K562 (cell line): Measurements from ENCODE around the gene HOXB1. TPM values are rescaled to one million over a fixed set of nuclear protein-coding genes. Genes with fewer than 3 reads are reported as not detected.

Source experiments
- E2F6 ChIP-seq, 2 experiments: IDR thresholded peaks; 2 replicates each; pipeline ENCODE4 v1.6.1; 2011; ENCODE audit warnings: borderline replicate concordance in 1 of 2, control low read depth in 1 of 2, low read depth in 1 of 2, low read length in 1 of 2, mild to moderate bottlenecking in 1 of 2, mixed read lengths in 1 of 2, moderate library complexity in 1 of 2; ENCODE audit not compliant: insufficient read depth in 1 of 2, insufficient read length in 1 of 2, poor library complexity in 1 of 2, severe bottlenecking in 1 of 2; ENCODE audit errors: extremely low read depth in 1 of 2
- FOSL1 ChIP-seq: fragments of 200-800 bp; sonication (Bioruptor generic); conservative IDR thresholded peaks from 2 replicates; pipeline ENCODE4 v1.6.1; 2016; ENCODE audit warnings: missing genetic modification characterization, missing compliant biosample characterization
- JUND ChIP-seq, 2 experiments: IDR thresholded peaks; 2 replicates in 1 of 2; 3 replicates in 1 of 2; pipeline ENCODE4 v1.6.1; 2011; ENCODE audit warnings: borderline replicate concordance in 2 of 2, low read depth in 2 of 2, low read length in 2 of 2, improper control_type of control experiment in 1 of 2, missing biosample characterization in 1 of 2, missing genetic modification characterization in 1 of 2, missing genetic modification reagents in 1 of 2
- MAZ ChIP-seq, 2 experiments: fragments of 450-650 bp in 1 of 2; sonication (generic) in 1 of 2; formaldehyde crosslinking; IDR thresholded peaks in 1 of 2; conservative IDR thresholded peaks in 1 of 2; 2 replicates each; pipeline versions ENCODE4 v1.4.0 to v1.5.0; 2020; ENCODE audit warnings: mild to moderate bottlenecking in 1 of 2, missing genetic modification reagents in 1 of 2
- MED1 ChIP-seq: sonication (generic); formaldehyde crosslinking; IDR thresholded peaks from 2 replicates; pipeline ENCODE4 v1.8.1; 2023; ENCODE audit warnings: missing genetic modification reagents, borderline replicate concordance
- PATZ1 ChIP-seq: fragments of 250-450 bp; sonication (Bioruptor Pico); IDR thresholded peaks from 2 replicates; pipeline ENCODE4 v1.5.0; 2020; ENCODE audit warnings: mild to moderate bottlenecking, borderline replicate concordance
- POLR2G ChIP-seq: fragments of 200-400 bp; formaldehyde crosslinking; IDR thresholded peaks from 2 replicates; pipeline ENCODE4 v1.6.1; 2017; ENCODE audit warnings: low read depth, mild to moderate bottlenecking, antibody characterized with exemption, low read length, moderate library complexity
- ZBTB1 ChIP-seq: sonication (generic); formaldehyde crosslinking; IDR thresholded peaks from 2 replicates; pipeline ENCODE4 v1.8.1; 2023; ENCODE audit warnings: missing genetic modification reagents, low read depth, mild to moderate bottlenecking, borderline replicate concordance
- ZNF57 ChIP-seq: fragments of 450-650 bp; formaldehyde crosslinking; IDR thresholded peaks from 2 replicates; pipeline ENCODE4 v1.4.0; 2020; ENCODE audit warnings: mild to moderate bottlenecking, moderate library complexity
- ZNF764 ChIP-seq: fragments of 250-450 bp; sonication (Bioruptor Pico); IDR thresholded peaks from 2 replicates; pipeline ENCODE4 v1.4.0; 2020; ENCODE audit warnings: low read depth, mild to moderate bottlenecking, moderate library complexity
- ZSCAN29 ChIP-seq: fragments of 450-650 bp; IDR thresholded peaks from 2 replicates; pipeline ENCODE4 v1.6.1; 2017
- polyA plus RNA-seq, 8 experiments: library from polyadenylated mRNA; depleted of rRNA in 4 of 8; stranded (reverse) in 5 of 8; unstranded in 3 of 8; fragments of >200 nt; fragmentation: Nextera tagmentation in 2 of 8; fragmentation: Illumina TruSeq in 1 of 8; extraction: Ambion mirVana in 2 of 8; extraction: Trizol in 1 of 8; gene quantifications; 2 replicates each; pipeline versions ENCODE4 v1.2.1 to v1.2.3, GENCODE V29; 2011 to 2014; ENCODE audit warnings: inconsistent platforms in 1 of 8, missing spikeins in 1 of 8
- total RNA-seq, 7 experiments: library from RNA; depleted of rRNA in 6 of 7; stranded (reverse); fragments of >200 nt in 6 of 7; fragmentation: Illumina TruSeq in 2 of 7; extraction: Trizol in 2 of 7; gene quantifications; 2 replicates each; pipeline versions ENCODE4 v1.2.1 to v1.2.3, GENCODE V29; 2011 to 2021; ENCODE audit warnings: low replicate concordance in 1 of 7
- TF ChIP-seq, protein P1 (sequence below), 2 experiments: fragments of 450-650 bp; IDR thresholded peaks; 2 replicates each; pipeline ENCODE4 v1.6.1; 2016
- TF ChIP-seq, protein P2 (sequence below), 2 experiments: IDR thresholded peaks in 1 of 2; conservative IDR thresholded peaks in 1 of 2; 2 replicates each; pipeline ENCODE4 v1.6.1; 2016; ENCODE audit warnings: low read depth in 2 of 2, mild to moderate bottlenecking in 1 of 2, missing compliant biosample characterization in 1 of 2, missing genetic modification characterization in 1 of 2, moderate library complexity in 1 of 2
- TF ChIP-seq, protein P3 (sequence below): fragments of 250-450 bp; sonication (Bioruptor Pico); IDR thresholded peaks from 2 replicates; pipeline ENCODE4 v1.5.0; 2021; ENCODE audit warnings: mild to moderate bottlenecking, borderline replicate concordance

HOXB1 gene
- total and polyA plus RNA-seq, 9 of the 15 experiments (the other 6 are each of a cell fraction or from before 2014, with no cell fraction given): 0.04 TPM; not detected in 8

DNA sequence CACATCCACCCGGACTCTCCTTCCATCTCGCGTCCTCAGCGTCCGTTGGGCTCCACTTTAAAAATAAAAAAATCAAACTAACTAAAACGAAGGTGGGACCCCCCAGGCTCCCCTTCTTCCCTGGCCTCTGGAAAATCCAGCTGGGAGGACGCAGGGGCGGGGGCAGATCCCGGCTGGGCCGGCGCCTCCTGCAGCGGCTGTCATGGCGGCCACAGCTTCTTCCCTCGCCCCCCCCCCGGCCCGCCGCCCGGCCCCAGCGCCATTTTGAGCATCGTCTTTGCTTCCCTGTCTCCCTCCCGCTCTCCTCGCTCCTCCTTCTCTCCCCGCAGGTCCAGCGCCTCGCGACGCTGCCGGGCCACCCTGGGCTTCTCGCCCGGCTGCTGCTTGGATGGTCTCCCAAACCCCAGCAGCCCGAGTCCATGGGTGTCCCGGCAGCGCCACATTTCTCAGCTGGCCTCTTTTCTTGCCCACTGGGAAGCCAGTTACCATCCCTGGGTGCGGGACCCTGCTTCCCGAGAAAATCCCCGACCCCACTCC, 10.8 kb upstream of the HOXB1 start (continued):
- TF ChIP-seq, protein P1, sequence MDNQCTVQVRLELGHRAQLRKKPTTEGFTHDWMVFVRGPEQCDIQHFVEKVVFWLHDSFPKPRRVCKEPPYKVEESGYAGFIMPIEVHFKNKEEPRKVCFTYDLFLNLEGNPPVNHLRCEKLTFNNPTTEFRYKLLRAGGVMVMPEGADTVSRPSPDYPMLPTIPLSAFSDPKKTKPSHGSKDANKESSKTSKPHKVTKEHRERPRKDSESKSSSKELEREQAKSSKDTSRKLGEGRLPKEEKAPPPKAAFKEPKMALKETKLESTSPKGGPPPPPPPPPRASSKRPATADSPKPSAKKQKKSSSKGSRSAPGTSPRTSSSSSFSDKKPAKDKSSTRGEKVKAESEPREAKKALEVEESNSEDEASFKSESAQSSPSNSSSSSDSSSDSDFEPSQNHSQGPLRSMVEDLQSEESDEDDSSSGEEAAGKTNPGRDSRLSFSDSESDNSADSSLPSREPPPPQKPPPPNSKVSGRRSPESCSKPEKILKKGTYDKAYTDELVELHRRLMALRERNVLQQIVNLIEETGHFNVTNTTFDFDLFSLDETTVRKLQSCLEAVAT (IDR thresholded peaks at IDR 0.05): peak; percentile 18 to 82; a peak in 3 of 4 replicates
- TF ChIP-seq ZNF57 (CRISPR knock-in tag) (0 out of 2 replicates have a peak, but pooled peaks have one; percentile 45), POLR2G (peak; percentile 85), ZSCAN29 (no peak), FOSL1 (tag) (peak; percentile 24; the same call in 1 of the 2 replicates), MAZ (CRISPR knock-in tag; conservative IDR thresholded peaks at IDR 0.05 in 1 of 2, IDR thresholded peaks at IDR 0.05 in 1 of 2) (peak; percentile 62 to 68), MED1 (no peak), ZNF764 (CRISPR knock-in tag) (no peak), PATZ1 (CRISPR knock-in tag) (0 out of 2 replicates have a peak, but pooled peaks have one; percentile 13), E2F6 (IDR thresholded peaks at IDR 0.05; ENCODE audit: borderline replicate concordance in 1 of 2, extremely low read depth in 1 of 2, insufficient read depth in 1 of 2, insufficient read length in 1 of 2, low read depth in 1 of 2, low read length in 1 of 2, poor library complexity in 1 of 2, severe bottlenecking in 1 of 2) (peak in 1 of 2 experiments; percentile 44), ZBTB1 (CRISPR knock-in tag) (no peak), JUND (IDR thresholded peaks at IDR 0.05; ENCODE audit: borderline replicate concordance, low read depth, low read length) (no peak), JUND (tag; IDR thresholded peaks at IDR 0.05; ENCODE audit: borderline replicate concordance, low read depth, low read length) (no peak)
- TF ChIP-seq, protein P2, sequence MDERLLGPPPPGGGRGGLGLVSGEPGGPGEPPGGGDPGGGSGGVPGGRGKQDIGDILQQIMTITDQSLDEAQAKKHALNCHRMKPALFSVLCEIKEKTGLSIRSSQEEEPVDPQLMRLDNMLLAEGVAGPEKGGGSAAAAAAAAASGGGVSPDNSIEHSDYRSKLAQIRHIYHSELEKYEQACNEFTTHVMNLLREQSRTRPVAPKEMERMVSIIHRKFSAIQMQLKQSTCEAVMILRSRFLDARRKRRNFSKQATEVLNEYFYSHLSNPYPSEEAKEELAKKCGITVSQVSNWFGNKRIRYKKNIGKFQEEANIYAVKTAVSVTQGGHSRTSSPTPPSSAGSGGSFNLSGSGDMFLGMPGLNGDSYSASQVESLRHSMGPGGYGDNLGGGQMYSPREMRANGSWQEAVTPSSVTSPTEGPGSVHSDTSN (CRISPR knock-in tag; IDR thresholded peaks at IDR 0.05; ENCODE audit: low read depth): no peak
- TF ChIP-seq, protein P2 (tag; conservative IDR thresholded peaks at IDR 0.05; ENCODE audit: low read depth): no peak
- TF ChIP-seq, protein P3, sequence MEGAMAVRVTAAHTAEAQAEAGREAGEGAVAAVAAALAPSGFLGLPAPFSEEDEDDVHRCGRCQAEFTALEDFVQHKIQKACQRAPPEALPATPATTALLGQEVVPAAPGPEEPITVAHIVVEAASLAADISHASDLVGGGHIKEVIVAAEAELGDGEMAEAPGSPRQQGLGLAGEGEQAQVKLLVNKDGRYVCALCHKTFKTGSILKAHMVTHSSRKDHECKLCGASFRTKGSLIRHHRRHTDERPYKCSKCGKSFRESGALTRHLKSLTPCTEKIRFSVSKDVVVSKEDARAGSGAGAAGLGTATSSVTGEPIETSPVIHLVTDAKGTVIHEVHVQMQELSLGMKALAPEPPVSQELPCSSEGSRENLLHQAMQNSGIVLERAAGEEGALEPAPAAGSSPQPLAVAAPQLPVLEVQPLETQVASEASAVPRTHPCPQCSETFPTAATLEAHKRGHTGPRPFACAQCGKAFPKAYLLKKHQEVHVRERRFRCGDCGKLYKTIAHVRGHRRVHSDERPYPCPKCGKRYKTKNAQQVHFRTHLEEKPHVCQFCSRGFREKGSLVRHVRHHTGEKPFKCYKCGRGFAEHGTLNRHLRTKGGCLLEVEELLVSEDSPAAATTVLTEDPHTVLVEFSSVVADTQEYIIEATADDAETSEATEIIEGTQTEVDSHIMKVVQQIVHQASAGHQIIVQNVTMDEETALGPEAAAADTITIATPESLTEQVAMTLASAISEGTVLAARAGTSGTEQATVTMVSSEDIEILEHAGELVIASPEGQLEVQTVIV (CRISPR knock-in tag): peak; percentile 54; the same call in 1 of the 2 replicates
